Fibroblast of villous mesenchyme (primary cell): ENCODE results near the gene GSAP. TPM values are rescaled to one million over a fixed set of nuclear protein-coding genes. Genes with fewer than 3 reads are reported as not detected.

Source experiments
- DNase-seq: peaks from one replicate; pipeline ENCODE4 v3.0.0-alpha.2; 2010; ENCODE audit warnings: low read depth
- H3K4me3 ChIP-seq: 2 replicates; pipeline ENCODE4 v1.5.1; 2011; ENCODE audit warnings: low read depth, mild to moderate bottlenecking, low read length
- total RNA-seq: library from RNA; depleted of rRNA; stranded (reverse); fragments of >200 nt; gene quantifications from 2 replicates; pipeline ENCODE4 v1.2.3, GENCODE V29; 2012
- TF ChIP-seq, protein P1 (sequence below): IDR thresholded peaks from 2 replicates; pipeline ENCODE4 v1.5.1; 2012; ENCODE audit warnings: low read depth, mild to moderate bottlenecking, low read length; ENCODE audit not compliant: insufficient read depth

GSAP gene
- total RNA-seq, 1 donor: 13.8 TPM

DNA sequence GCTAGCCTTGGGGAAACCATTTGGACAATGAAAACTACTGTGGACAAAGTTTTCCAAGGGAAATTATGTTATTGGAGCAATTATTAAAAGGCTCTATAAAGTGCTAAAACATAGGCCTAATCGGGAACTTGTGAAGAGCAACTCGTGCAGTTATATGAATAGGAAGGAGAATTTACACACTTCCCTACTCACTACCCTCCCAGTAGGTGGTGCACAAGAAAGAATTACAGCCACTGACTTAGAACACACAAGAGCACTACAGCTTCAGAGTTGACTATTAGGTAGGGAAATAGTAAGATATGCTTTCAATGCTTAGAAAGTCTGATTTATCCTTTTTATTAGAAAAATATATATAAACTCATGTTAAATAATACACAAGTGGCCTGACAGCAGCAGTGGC is 47.2 kb downstream of the GSAP start:
- H3K4me3 ChIP-seq: no peak overlapping the region
- DNase-seq: peak; percentile 18
- TF ChIP-seq, protein P1, sequence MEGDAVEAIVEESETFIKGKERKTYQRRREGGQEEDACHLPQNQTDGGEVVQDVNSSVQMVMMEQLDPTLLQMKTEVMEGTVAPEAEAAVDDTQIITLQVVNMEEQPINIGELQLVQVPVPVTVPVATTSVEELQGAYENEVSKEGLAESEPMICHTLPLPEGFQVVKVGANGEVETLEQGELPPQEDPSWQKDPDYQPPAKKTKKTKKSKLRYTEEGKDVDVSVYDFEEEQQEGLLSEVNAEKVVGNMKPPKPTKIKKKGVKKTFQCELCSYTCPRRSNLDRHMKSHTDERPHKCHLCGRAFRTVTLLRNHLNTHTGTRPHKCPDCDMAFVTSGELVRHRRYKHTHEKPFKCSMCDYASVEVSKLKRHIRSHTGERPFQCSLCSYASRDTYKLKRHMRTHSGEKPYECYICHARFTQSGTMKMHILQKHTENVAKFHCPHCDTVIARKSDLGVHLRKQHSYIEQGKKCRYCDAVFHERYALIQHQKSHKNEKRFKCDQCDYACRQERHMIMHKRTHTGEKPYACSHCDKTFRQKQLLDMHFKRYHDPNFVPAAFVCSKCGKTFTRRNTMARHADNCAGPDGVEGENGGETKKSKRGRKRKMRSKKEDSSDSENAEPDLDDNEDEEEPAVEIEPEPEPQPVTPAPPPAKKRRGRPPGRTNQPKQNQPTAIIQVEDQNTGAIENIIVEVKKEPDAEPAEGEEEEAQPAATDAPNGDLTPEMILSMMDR: peak; percentile 23

DNA sequence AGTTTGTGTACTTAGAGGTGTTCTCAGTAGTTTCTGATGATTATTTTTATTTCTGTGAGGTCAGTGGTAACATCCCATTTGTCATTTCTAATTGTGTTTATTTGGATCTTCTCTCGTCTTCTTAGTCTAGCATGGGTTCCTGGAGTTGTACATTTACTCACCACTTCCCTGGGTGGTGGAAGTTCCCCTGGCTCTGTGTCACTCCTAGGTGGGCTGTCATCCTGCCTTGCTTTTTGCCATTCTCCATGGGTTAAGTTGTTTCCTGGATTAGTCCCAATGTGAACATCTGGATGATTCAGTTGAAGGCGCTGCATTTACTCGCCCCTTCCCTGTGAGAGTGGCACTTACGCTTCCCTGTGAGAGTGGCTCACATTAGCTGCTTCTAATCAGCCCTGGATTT is 48.2 kb downstream of the GSAP start:
- no peak overlapping the region for H3K4me3 ChIP-seq
- TF ChIP-seq, protein P1: no peak
- no peak for DNase-seq

DNA sequence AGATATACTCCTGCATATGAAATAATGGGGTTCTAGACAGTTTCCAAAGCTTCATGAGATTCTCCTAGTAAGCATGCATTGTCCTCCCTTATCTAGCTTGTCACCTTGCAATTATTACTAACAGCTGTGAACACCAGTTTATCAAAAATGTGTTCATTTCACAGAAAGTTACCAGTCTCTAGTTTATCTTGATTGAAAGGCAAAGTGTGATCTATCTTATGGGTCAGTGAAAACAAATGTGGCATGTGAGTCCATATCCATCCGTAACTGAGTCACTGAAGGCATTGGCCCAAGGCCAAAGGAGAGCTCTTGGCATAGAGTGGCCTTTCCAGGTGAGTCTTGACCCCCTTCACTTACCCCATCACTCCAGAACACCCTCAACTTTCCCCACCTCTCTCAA is 53.2 kb downstream of the GSAP start:
- TF ChIP-seq, protein P1: no peak
- H3K4me3 ChIP-seq: no peak overlapping the region
- no peak for DNase-seq

DNA sequence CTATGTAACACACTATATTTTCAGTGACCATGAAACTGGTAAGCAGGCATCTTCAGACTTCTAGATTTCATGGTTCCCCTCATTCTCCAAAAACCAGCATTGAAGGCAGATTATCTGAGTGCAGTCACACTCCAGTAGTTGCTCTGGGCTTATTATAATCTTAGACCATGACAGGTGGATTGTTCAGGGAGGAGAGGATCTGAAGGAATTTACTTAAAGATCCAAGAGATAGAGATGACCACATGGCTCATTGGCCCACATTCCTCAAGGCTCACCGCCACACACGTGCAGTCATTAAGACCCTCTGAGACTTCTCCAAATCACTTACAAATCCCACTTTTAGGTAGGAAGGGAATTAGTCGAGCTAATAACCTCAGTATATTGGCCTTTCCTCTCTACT is 55.2 kb downstream of the GSAP start:
- DNase-seq: no peak
- no peak overlapping the region for H3K4me3 ChIP-seq
- TF ChIP-seq, protein P1: no peak

DNA sequence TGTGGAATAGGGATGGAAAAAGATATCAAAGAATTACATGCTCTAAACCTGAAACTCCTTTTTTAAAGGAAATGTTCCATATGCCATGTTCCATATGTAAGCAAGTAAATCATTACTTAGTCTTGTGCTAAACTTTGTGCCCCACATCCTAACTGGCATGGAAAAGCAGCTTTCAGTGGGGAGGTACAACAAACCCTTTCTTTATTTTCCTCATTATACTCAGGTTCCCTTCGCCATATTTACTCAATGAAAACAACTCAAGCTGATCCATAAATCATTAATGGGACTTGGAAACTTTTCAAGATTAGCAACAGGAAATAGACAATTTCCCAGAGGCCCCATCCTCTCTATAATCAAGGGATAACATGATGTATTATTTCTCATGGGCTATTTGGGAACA is 56.0 kb downstream of the GSAP start:
- no peak overlapping the region for H3K4me3 ChIP-seq
- DNase-seq: no peak
- TF ChIP-seq, protein P1: no peak

DNA sequence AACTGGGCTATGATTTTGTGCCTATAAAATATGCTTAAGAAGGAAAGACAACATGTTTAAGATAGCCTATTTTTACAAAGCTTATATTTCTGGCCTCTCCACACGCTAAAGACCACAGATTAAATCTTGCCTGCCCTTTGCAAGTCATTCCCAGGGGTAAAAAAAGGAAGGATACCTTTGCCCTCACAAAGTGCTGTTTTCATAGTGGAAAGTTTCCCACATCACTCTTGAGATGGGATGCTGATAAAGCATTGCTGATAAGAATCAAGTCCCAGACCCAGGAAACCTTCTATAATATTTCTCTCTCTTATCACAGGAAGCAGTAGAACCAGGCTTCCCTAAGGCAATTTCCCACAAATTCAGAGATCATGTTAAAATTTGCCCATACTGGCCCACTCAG is 56.5 kb downstream of the GSAP start:
- no peak overlapping the region for H3K4me3 ChIP-seq
- TF ChIP-seq, protein P1: no peak
- no peak for DNase-seq

DNA sequence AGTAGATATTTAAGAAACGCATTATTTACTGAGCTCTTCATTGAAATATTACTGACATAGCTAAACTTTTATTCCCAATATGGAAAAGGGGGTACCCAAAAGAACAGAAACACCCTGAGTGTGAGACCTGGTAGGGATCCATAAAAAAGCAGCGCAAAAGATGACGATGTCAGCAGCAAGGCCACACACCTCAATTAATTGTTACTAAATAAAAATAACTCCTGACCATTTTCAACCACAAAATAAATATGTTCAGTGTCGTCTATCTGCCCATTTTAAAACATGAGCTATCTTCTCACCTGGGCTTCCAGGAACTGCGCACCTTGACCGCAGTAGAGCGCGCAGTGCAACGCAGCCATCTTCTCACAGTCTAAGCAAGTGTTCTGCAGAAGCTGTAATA is 61.2 kb downstream of the GSAP start:
- DNase-seq: no peak
- TF ChIP-seq, protein P1: no peak
- no peak overlapping the region for H3K4me3 ChIP-seq
